HG03354 (cell line): ENCODE data around the gene ERFL.
"Not testable (repeated sequence)": the region's sequence is repeated elsewhere in the genome, so short reads cannot be mapped to it uniquely, and the experiment has no call there.

ENCODE experiments used
- ATAC-seq: cut with Tn5 transposase; IDR thresholded peaks from one replicate; pipeline ENCODE4 v1.9.1; 2021; ENCODE audit warnings: mild to moderate bottlenecking; ENCODE audit not compliant: unreplicated experiment, poor library complexity, severe bottlenecking

The ERFL gene

DNA sequence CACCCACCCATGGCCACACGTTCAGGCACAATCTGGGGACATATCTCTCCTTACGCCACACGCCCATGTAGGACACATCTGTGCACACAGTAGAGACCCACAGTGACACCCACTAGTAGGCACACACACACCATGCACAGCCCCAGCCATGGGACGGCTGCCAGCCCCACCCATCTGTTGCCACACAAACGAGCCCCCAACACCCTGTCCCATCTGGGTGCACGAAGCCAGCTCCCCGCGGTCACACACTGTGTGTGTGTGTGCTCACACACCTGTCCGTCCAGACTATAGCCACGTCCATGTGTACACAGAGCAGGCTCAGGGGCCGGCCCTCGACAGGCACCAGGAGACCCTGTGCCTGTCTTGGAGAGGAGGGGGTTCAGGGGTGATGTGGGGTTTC is 10.6 kb downstream of the ERFL start:
- no peak for ATAC-seq

DNA sequence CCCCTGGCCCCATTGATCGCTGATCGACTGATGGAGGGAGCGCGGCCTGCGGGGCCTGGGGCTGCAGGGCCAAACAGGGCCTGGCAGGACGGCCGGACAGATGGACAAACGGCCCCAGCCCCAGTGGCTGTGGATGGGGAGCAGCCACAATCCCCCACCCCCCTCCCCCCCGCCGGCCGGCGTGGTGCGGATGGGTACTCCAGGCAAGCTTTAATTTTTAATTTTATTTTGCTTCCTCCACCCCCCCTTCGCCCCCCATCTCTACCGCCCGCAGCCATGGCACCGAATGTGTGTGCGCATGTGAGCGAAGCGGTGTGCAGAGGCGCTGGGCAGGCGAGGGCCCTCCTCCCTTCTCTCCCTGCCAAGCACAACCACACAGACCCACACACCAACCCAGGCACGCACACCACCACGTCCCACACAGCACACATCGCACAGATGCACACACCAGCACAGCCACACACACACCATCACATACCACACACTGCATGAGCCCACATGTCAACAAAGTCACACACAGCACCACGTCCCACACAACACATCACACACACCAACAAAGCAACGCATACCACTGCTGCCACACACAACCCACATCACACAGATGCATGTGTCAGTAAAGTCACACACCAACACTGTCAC is 12.4 kb downstream of the ERFL start:
- ATAC-seq = no peak

DNA sequence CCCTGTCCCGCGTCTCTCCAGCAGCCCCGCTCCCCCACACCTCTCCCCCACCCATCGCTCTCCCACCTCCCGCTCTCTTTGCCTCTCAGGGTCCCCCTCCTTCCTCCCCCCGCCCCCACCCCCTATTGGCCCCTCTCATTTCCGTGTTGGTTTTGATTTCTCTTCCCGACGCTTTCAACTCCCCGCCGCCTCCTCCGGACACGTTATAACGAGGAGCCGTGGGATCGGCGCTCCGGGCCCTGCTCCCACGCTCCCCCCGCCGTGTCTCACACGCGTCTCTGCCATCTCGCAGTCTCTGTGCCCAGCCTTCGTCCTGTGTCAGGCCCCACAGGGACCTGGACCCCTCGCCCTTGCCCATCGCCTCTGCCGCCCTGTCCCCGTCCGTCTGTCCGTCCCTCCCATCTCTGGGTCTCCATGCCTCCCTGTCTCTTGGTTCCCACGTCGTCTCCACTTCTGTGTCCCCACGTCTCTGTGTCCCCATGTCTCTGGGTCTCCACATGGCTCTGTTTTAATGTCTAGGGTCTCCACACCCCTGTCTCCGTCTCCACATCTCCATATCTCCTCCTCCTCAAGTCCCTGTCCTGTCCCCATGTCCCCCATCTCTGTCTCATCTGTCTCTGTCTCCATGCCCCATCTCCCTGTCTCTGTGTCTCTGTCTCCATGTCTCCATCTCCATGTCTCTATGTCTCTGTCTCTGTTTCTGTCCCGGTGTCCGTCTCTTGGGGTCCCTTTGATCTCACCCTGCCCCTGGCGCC is 13.1 kb downstream of the ERFL start:
- no peak for ATAC-seq

DNA sequence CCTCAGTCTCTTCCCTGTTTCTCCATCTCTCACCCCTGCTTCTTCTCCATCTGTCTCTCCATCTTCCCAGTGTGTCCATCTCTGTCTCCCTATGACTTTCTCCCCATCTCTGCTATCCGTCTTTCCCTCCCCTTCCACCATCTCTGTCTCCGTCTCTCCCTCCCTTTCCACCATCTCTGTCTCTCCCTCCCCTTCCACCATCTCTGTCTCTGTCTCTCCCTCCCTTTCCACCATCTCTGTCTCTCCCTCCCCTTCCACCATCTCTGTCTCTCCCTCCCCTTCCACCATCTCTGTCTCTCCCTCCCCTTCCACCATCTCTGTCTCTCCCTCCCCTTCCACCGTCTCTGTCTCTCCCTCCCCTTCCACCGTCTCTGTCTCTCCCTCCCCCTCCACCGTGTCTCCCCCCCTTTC is 13.8 kb downstream of the ERFL start:
- ATAC-seq = not testable (repeated sequence)

DNA sequence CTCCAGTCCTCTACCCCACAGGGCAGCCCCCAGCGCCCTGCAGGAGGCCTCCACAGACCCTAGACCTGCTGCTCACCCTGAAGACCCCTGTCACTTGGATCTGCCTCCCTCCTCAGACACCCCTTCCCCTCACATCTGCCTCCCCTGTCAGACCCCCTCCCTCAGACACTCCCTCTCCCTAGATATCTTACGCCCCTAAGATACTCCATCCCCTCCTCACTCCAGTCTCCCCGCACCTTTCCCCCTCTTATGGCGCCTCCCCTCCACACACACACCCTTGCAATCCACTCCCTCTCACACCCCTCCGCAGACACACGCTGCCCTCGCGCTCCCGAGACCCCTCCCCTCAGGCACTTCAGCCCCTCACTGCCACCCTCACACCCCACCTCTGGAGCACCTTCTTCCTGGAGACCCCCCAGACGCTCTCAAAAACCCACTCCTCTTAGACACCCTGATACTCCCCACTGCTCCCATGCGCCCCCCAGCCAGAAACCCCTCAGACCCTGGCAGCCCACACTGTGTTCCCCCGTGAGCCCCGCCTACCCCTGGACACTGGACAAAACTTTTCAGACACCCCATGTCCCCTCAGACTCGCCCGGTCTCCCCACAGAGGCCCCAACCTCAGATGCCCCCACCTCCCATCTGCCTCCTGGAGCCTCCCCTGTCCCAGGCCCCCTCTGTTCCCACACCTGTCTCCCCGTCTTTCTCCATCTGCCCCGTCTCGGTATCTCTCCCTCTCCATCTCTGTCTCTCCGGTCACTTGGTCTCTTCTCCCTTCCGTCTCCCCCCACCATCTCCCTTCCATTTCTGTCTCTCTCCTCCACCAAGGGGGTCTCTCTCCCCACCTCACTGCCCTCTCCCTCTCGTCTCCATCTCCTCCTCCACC is 14.5 kb downstream of the ERFL start:
- ATAC-seq = no peak

DNA sequence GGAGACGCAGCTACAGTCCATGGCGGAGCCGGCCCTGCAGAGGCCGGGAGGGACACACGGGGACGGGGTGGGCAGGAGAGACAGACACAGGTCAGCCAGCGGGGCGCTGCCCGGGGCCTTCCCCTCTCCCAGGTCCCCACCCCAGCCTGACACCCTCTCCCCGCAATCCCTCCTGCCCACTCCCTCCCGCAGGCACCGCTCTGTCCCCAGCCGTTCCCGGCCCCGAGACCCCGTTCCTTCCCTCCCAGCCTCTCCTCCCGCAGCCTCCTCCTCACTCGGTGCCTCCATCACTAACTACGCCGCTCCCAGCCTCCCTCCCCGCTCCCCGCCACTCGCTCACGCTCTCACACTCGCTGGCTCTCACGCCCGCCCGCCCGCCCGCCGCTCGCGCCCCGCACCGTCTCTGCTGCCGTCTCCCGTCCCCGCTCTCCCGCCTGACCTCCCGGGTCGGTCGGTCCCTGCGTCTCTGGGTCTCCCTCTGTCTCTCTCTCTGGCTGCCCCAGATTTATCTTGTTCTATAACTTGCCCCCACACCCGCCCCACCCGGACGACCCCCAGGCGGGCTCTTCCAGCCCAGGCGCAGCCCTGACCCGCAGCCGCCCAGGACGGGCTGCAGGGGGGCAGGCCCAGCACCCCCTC is 15.2 kb downstream of the ERFL start:
- no peak for ATAC-seq

DNA sequence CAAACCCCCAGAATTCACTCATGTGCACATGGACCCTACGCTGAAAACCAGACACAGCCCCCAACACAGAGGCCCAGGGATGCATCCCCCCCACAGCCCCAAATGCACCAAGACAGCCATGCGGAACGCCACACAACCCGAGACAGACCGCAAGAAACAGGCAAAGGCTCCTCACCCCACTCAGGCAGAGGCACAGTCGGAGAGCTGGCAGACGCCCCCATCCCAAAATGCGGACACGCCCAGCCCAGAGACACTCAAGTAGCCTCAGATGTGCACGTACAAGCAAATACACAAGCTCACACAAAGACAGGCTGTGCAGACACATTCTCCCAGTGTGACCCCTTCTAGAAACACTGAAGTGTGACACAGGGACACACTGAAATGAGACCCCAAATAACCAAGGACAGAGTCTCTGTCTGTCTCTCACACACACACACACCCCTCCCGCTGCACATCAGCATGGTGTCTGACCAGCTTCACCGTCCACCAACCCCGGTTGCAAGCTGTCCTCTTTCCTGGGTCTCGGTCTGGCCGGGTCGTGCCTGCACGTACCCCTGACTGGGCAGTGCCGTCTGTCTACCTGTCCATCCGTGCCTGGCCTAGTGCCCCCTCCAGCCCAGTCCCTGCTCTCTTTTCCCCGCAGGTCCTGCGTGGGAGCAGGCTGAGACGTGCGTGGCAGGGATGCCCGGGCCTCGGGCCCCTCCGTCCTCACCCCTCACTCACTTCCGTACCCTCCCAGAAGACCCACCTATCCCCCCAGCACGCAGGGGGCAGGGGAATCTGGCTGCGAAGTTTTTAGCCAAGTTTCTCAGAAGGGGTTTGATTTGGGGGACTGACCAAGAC is 16.1 kb downstream of the ERFL start:
- ATAC-seq = no peak

DNA sequence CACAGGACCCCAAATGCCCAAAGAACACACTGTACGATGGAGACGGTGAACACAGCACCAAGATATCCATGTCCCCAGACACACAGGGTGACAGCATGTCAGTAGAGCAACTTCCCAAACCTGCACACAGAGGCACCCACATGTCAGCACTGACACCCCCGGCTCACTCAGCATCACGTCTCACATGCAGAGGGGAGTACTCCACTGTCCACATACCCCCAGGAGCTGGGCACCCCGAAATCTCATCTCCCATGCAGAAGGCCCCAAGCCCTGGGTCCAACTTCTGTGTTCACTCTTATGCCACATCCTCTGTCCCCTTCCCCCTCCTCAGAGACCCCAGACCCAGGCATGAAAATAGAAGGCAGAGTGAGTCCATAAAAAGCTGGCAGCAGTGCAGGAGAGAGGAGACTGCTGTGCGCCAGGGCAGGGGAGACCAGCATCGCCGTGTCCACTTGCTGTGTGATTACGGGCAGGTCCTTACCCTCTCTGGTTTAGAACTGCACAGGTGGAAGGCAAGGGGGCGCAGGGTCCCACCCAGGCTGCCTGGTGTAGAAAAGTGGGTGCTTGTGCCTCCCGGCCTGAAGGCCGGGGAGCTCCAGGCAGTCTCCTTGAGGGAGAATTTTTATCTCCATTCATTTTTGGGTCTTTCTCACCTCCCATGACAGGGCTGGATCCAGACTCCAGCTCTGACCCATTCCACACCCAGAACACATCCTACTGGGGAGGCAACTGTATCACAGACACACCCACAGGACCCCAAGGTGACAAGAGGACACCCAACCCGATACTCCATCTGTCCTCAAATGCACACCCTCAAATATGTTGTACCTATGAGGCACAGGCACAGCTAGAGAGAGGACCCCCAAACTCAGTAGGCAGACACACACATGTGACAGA is 17.0 kb downstream of the ERFL start:
- no peak for ATAC-seq

DNA sequence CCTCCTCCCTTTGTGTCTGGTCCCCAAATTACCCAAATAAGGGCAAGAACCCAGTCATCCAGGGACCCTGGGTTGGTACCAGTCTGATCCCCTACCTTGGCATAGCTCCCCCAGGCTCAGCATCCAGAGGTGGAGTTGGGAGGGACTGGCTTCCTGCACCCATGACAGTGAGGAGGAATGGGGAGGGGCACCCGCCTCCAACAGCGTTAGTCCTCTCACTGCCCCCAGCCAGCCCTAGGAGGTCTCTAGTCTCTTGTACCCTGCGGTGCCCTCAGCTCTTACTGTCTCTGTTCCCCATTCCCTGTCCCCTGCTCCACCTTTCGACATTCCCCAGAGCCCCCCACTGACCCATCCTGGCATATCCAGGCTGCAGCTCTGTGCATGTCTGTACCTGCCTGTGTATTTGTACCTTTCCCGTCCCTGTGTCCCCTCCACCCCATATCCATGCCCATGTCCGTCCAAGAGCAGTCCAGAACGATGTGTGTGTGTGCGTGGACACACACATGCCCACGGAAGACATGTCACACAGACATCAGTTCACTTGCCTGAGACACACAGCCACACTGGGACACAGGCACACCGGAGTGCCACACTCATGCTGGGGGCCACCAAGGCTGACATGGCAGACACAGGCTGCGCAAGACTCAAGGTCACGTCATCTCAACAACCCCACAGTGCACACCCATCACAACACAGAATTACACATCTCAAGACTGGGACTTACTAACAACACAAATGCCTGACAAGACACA is 17.8 kb downstream of the ERFL start:
- ATAC-seq = no peak

DNA sequence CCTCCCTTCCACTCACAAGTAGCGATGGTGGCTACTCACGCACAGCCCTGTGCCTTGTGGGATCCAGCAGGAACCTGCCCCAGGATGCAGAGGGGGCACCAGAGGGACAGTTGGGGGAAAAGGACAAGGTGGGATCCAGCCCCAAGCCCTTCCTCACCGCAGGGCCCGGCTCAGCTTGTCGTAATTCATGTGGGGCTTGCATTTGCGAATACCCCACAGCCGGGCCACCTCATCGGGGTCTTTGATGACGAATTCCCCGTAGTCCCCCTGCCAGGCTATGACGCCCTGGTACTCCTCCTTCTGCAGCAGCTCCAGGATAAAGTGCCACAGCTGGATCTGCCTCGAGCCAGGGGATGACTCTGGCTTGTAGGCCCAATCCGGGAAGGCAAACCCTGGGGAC is 18.5 kb downstream of the ERFL start:
- ATAC-seq = no peak

DNA sequence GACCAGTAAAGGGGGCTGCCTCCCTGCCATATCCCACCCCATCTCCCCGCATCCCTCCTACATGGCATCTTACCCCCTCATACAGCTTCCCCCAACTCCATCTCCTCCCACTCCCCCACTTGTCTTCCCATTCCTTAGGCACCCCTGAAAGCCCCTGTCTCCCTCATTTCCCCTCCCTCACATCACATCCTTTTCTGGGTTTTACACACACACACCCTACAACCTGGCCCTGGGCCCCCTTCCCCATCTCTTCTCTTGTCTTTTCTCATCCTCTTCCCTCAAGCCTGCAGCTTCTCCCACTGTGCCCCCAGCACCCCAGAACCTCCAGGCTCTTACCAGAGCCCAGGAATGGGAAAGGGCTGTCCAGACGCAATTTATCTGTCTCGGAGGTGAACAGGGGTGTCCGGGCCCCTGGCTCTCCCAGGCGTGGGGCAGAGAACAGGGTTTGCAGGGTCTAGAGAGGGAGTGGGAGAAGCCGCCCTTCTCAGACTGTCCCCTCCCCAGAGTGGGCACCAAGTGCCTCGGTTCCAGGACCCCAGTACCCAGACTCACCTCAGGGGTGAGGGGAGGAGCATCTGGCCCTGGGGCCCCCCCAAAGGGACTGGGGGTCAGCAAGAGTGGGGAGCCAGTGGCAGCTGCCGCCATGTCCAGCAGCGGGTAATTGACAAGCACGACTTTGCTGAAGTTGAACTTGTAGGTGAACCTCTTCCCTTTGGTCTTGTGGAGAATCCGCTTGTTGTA is 19.4 kb downstream of the ERFL start:
- no peak for ATAC-seq

DNA sequence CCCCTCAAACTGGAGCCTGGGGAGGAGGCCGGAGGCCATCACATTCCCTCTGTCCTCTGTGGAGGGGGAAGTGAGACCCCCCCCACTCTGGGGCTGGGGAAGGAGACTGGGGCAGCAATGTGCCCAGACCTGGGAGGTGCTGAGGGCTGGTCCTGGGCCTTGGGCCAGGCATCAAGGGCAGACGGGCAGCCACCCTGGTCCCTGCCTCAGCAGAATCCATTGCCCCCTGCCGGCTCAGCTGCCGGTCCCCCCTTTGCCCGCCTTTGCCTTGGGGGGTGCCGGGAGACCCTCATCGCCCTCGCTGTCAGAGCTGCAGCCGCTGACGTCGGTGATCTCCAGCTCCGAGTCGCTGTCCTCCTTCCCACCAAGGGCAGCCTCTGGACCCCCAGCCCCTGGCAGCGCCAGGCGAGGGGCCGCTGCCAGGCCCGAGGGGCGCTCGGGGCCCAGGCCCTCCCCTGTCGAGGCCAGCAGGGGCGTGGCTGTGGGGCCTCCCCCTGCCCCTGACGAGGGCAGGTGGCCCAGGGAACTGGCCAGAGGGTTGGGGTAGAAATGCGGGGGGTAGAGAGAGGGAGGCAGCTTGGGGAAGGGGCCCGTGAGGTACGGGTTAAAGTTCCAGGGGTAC is 20.1 kb downstream of the ERFL start:
- ATAC-seq = no peak

DNA sequence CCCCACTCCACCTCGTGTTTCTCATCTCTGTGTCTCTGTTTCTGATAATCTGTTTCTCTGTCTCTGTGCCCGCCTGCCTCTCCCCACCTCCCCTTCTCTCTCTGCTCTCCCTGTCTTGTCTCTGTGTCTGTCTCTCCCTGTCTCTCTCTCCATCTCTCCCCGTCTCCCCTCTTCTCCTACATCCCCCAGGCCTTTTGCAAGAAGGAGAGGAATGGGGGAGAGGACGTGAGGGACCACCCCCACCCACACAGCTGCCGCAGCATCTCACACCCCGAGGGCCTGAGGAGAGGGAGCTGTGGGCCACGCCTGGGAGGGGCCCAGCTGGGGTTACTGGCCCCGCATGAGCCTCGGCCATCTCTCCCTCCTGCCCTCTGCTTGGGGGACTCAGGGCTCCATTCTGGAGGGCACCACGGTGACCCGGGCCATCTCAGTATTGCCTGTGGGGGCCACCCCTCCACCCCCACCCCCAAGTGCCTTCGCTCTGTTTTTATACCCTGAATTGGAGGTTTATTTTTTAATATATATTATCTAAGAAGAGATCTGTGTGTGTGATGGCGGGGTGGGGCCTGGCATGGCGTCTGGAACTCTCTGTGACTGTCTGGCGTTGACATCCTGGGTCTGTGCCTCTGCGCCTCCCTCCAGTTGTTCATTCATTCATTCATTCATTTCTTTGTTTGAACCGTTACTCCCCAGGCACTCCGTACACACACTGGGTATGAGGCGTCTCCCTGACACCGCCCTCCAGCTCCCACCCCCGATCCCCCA is 21.2 kb downstream of the ERFL start:
- ATAC-seq = no peak

DNA sequence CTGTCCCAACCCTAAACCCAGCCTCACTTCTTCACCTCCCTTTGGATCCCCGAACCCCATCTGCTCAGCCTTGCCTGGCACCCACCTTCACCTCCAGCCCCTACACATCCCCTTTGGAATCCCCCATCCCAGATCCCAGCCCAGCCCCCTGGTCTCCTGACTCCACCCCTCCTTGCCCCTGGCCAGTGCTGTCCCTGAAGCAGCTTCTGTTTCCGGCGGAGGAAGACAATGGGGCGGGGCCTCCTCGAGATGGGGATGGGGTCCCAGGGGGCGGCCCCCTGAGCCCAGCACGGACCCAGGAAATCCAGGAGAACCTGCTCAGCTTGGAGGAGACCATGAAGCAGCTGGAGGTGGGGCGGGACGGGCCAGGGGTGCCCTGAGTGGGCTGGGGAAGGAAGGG is 22.0 kb downstream of the ERFL start:
- no peak for ATAC-seq

DNA sequence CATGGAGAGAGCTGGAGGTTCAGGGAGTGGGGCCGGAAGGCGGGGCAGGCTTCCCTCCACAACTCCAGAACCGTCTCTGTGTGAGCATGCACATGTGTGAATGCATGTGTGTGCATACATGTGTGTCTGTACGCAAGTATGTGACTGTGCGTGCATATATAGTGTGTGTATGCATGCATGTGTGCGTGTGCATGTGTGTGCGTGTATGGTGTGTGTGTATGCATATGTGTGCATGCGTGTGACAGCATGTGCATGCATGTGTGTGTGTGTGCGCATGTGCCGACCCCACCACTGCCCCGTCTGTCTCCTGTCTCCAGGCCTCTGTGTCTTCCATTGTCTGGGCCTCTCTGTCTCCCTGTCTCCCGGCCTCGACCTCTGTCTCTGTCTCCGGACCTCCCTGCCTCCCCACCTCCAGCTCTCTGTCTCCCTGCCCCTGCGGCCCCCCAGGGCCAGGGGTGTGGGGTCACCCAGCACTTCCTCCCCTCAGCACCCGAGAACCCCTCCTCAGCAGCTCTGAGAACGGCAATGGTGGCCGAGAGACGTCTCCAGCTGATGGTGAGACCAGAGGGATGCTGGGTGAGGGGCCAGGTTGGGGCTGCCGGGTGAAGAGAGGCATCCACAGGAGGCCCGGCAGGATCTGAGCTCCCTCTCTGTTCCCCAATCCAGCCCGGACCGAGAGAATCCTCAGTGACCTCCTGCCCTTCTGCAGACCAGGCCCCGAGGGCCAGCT is 22.8 kb downstream of the ERFL start:
- ATAC-seq = no peak
